GM12878 (cell line): ENCODE data around the gene RPS16.

Experiments
- CBX5 ChIP-seq: sonication (generic); IDR thresholded peaks from 2 replicates; pipeline ENCODE4 v1.6.1; 2016; ENCODE audit warnings: low read depth, moderate library complexity, mild to moderate bottlenecking, inconsistent platforms
- CTCF ChIP-seq, 3 experiments: IDR thresholded peaks in 2 of 3; conservative IDR thresholded peaks in 1 of 3; 2 replicates each; pipeline ENCODE4 v1.5.1; 2011; ENCODE audit warnings: low read depth in 3 of 3, low read length in 3 of 3, mild to moderate bottlenecking in 3 of 3, control low read depth in 2 of 3, moderate library complexity in 2 of 3, inconsistent platforms in 1 of 3, mixed read lengths in 1 of 3; ENCODE audit not compliant: control insufficient read depth in 2 of 3, insufficient read depth in 1 of 3; ENCODE audit errors: extremely low read depth in 1 of 3
- ETV6 ChIP-seq, 2 experiments: fragments of 450-650 bp in 1 of 2; IDR thresholded peaks in 1 of 2; conservative IDR thresholded peaks in 1 of 2; 2 replicates each; pipeline ENCODE4 v1.6.1; 2014; ENCODE audit warnings: antibody characterized with exemption in 1 of 2, borderline replicate concordance in 1 of 2, low read depth in 1 of 2, mild to moderate bottlenecking in 1 of 2, moderate library complexity in 1 of 2
- PAX5 ChIP-seq: IDR thresholded peaks from 2 replicates; pipeline ENCODE4 v1.6.1; 2011; ENCODE audit warnings: low read depth, low read length, borderline replicate concordance

- TF ChIP-seq PAX5 (no peak), CTCF (IDR thresholded peaks at IDR 0.05 in 2 of 3, conservative IDR thresholded peaks at IDR 0.05 in 1 of 3; ENCODE audit: control insufficient read depth in 2 of 3, extremely low read depth in 1 of 3, insufficient read depth in 1 of 3, low read depth in 3 of 3, low read length in 3 of 3) (no peak), CBX5 (no peak), ETV6 (conservative IDR thresholded peaks at IDR 0.05 in 1 of 2, IDR thresholded peaks at IDR 0.05 in 1 of 2; ENCODE audit: borderline replicate concordance in 1 of 2, low read depth in 1 of 2) (no peak)
Measured at GRCh38 chr19:39386557-39386956, 49.2 kb downstream of the RPS16 start.
